ENCODE measurements around the gene PNPLA7. TPM values are rescaled to one million over a fixed set of nuclear protein-coding genes. Genes with fewer than 3 reads are reported as not detected.

Gene PNPLA7
- total RNA-seq, 1 experiment from 2014 or later, result 1.8 TPM

DNA sequence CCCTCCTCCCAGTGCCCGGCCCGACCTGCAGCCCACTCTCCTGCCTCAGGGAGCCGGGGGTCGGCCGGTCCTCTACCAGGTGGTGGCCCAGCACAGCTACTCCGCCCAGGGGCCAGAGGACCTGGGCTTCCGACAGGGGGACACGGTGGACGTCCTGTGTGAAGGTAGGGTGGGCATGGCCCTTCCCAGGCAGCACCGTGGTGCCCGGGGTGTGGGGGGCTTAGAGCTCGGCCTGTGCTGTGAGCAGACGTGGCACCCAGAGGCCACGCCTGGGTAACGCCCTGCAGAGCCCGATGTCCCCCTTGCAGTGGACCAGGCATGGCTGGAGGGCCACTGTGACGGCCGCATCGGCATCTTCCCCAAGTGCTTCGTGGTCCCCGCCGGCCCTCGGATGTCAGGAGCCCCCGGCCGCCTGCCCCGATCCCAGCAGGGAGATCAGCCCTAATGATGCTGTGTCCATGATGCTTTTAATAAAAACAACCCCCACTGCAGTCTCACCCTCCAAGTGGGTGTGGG lies 116.2 kb downstream of the PNPLA7 start:
- BruUV-seq (replicated peaks), result no TSS peak
- no peak overlapping the region for H3K4me2 ChIP-seq (ENCODE audit: low read length)
- peaks cover 38 to 48% of the 10 kb centered on the region in 2 experiments for H3K4me1 ChIP-seq (ENCODE audit: control insufficient read depth in 1 of 2, insufficient read depth in 2 of 2, low read length in 2 of 2)
- no peak overlapping the region for H2AFZ ChIP-seq (ENCODE audit: low read depth, low read length, poor library complexity, severe bottlenecking)
- no peak overlapping the region for H3K9ac ChIP-seq (ENCODE audit: low read length)
- no peak overlapping the region for H3K4me3 ChIP-seq (replicated peaks in 1 of 2; ENCODE audit: low read depth in 1 of 2, low read length in 2 of 2)
- no peak overlapping the region for H3K27ac ChIP-seq (ENCODE audit: low read depth, low read length)
- no peaks in the 10 kb centered on the region for H4K20me1 ChIP-seq (ENCODE audit: insufficient read depth)
- TF ChIP-seq YY1 (IDR thresholded peaks at IDR 0.05; ENCODE audit: extremely low read depth, insufficient replicate concordance, low read depth, low read length) (no peak), JUND (IDR thresholded peaks at IDR 0.05) (no peak), TCF7L2 (IDR thresholded peaks at IDR 0.05; ENCODE audit: borderline replicate concordance, extremely low read depth, insufficient read depth, insufficient read length) (no peak), CBX3 (IDR thresholded peaks at IDR 0.05; ENCODE audit: low read depth) (no peak), EZH2phosphoT487 (IDR thresholded peaks at IDR 0.05; ENCODE audit: borderline replicate concordance) (no peak), CEBPB (IDR thresholded peaks at IDR 0.05; ENCODE audit: low read depth) (no peak), EGR1 (IDR thresholded peaks at IDR 0.05; ENCODE audit: low read depth) (no peak), RAD21 (IDR thresholded peaks at IDR 0.05; ENCODE audit: low read depth) (no peak)
- TF ChIP-seq, protein P1, sequence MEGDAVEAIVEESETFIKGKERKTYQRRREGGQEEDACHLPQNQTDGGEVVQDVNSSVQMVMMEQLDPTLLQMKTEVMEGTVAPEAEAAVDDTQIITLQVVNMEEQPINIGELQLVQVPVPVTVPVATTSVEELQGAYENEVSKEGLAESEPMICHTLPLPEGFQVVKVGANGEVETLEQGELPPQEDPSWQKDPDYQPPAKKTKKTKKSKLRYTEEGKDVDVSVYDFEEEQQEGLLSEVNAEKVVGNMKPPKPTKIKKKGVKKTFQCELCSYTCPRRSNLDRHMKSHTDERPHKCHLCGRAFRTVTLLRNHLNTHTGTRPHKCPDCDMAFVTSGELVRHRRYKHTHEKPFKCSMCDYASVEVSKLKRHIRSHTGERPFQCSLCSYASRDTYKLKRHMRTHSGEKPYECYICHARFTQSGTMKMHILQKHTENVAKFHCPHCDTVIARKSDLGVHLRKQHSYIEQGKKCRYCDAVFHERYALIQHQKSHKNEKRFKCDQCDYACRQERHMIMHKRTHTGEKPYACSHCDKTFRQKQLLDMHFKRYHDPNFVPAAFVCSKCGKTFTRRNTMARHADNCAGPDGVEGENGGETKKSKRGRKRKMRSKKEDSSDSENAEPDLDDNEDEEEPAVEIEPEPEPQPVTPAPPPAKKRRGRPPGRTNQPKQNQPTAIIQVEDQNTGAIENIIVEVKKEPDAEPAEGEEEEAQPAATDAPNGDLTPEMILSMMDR (IDR thresholded peaks at IDR 0.05 in 2 of 3, conservative IDR thresholded peaks at IDR 0.05 in 1 of 3; ENCODE audit: borderline replicate concordance in 1 of 3, insufficient read depth in 1 of 3, low read depth in 2 of 3, low read length in 2 of 3), result no peak
- TF ChIP-seq, protein P2, sequence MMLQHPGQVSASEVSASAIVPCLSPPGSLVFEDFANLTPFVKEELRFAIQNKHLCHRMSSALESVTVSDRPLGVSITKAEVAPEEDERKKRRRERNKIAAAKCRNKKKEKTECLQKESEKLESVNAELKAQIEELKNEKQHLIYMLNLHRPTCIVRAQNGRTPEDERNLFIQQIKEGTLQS (IDR thresholded peaks at IDR 0.05), result no peak
- ChIA-PET POLR2A (no interaction called here), CTCF (no interaction called here), RAD21 (ENCODE audit: low non-redundant PET in 1 of 2, low total read pairs in 2 of 2, uncharacterized antibody in 2 of 2, unreplicated experiment in 2 of 2) (no interaction called here)
- ATAC-seq (no peak), DNase-seq (ENCODE audit: low read depth, low spot score) (no peak)
- no peaks in the 10 kb centered on the region for H3K36me3 ChIP-seq (ENCODE audit: control insufficient read depth in 1 of 2, insufficient read depth in 2 of 2, low read length in 2 of 2)
- intact Hi-C loops (cut with micrococcal nuclease), result no loop called here
- no peaks in the 10 kb centered on the region for H3K9me2 ChIP-seq (ENCODE audit: insufficient read depth)
- no peaks in the 10 kb centered on the region for H3K79me2 ChIP-seq (ENCODE audit: insufficient read depth, low read length)
- H3K27me3 ChIP-seq (ENCODE audit: insufficient read depth, low read length), result no peaks in the 10 kb centered on the region
- H3K9me3 ChIP-seq (ENCODE audit: control insufficient read depth in 1 of 2, insufficient read depth in 1 of 2, low read depth in 1 of 2, low read length in 2 of 2), result no peaks in the 10 kb centered on the region
